NCI-H1105 treated with DMSO at 0.1 percent for 48 hours (cell line): Measurements from ENCODE around the gene ZNF723.
A peak's percentile ranks its signal among the peaks of the same experiment; 100 is the strongest.
"Not testable (repeated sequence)": the region's sequence is repeated elsewhere in the genome, so short reads cannot be mapped to it uniquely, and the experiment has no call there.

Experiments used
- DNase-seq: peaks from one replicate; lab custom pipeline; 2025; lab: John Stamatoyannopoulos, UW

The ZNF723 gene

DNA sequence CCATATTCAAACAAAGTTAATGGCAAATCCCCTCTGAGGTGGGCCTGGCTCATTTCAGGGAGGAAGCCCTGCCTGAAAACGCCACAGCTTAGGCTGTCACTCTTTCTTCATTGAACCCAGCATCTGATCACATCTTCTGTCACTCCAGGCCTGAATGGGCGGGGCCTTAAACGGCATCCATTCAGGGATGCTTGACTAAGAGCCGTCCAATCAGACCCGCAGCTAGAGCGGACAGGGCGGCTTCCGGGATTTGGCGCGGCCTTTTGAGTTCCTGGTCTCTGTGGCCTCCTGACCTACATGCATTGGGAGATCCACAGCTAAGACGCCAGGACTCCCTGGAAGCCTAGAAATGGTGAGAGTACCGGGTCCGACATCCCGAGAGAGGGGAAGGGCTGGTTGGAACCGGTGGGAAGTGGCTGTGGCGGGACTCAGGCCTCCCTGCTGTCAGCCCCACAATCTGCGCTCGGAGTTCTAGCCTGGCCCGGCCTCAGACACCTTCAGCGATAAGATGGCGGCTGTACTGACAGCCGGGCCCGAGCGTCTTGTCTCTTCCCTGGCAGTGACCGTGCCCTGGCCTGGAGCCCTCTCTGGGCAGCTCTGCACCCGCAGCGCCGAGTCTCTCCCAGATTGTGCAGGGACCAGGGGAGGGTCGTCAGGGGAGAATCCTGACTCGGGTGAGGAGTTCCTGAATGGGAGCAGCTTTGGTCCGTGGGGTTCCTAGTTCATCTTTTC is at the start of gene ZNF723:
ZNF723 (plus strand) TSS at position 261 of the 732 bp plus-strand sequence; CDS start at position 350, 89 bp downstream.
- DNase-seq: no peak

- DNase-seq: no peak
These were observed 48.3 kb upstream of the ZNF723 start, which contains the start of gene ZNF99 for GRCh38 chr19:22783651-22784410. Gene ZNF99, minus strand, starts transcription at chr19:22784151. Its CDS starts 135 bp downstream, at chr19:22784016.

GRCh38 chr19:22792863-22793262 is 39.2 kb upstream of the ZNF723 start:
- not testable (repeated sequence) for DNase-seq

GRCh38 chr19:22797040-22797439 is 35.1 kb upstream of the ZNF723 start:
- DNase-seq: no peak

DNA sequence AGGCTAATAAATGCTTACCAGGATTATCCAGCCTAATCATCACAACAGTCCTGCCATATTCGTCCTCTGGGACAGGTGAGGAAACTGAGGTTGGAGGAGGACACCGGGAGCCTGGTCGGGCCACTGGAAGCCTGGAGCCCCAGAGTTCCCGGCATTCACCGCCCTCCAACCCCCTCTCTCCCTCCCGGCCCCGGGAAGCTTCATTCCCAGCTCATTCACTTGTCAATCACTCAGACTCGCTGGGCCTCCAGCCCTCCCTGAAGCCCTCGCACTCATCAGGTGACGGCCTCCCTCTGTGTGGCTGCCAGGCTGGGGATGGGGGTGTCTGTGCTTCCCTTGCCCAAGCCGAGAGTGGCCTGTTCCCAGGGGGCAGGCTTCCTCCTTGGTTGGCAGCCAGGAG is 25.7 kb upstream of the ZNF723 start:
- no peak for DNase-seq

DNA sequence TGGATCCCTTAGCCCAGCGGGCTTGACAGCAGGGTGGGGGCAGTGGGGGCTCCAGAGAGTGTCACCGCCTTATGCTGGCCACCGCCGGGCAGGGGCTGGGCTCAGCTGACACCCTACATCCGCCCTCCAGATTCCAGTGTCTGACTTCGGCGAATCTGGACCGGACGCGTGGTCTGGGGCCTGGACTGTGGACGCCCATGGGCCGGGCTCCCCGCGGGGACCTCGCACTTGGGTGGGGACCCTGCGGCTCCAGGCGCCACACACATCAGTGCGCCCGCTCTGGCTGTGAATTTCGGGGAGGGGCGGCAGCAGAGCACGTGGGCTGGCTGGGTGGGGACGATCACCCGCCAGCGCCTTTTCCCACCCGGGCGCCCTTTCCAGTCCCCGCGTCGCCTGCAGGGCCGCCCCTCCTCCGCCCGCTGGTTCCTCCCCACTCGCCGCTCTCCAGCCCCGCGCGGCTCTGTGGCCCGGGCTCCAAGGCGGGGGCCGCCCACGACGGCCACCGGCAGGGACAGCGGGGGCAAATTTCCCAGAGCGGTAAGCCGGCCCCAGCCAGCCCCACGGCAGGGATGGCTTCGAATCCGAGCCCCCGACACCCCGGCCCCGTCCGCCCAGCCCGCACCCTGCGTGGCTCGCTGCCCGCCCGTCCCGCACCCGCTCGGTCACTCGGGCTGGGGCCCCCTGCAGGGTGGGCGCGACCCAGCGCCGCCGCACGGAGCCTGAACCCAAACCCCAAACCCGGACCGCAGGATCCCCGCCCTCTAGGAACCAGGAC is 24.8 kb upstream of the ZNF723 start:
- no peak for DNase-seq

- no peak for DNase-seq
These were observed 18.0 kb upstream of the ZNF723 start for GRCh38 chr19:22814124-22814523.

DNA sequence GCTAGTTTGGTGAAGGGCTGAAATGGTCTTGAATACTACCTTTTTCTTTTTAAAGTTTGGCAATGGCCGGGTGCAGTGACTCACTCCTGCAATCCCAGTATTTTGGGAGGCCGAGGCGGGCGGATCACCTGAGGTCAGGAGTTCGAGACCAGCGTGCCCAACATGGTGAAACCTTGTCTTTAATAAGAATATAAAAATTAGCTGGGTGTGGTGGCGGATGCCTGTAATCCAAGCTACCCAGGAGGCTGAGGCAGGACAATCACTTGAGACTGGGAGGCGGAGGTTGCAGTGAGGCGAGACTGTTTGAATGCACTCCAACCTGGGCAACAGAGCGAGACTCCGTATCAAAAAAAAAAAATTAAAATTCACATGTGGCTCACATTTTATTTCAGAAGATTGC is 880 bp upstream of the ZNF723 start:
- no peak for DNase-seq

DNA sequence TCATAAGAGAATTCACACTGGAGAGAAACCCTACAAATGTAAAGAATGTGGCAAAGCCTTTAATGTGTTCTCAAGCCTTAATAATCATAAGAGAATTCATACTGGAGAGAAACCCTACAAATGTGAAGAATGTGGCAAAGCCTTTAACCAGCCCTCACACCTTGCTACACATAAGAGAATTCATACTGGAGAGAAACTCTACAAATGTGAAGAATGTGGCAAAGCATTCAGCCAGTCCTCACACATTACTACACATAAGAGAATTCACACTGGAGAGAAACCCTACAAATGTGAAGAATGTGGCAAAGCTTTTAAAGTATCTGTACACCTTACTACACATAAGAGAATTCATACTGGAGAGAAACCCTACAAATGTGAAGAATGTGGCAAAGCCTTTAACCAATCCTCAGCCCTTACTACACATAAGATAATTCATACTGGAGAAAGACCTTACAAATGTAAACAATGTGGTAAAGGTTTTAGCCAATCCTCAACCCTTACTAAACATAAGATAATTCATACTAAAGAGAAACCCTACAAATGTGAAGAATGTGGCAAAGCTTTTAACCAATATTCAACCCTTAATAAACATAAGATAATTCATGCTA is 25.7 kb downstream of the ZNF723 start:
- not testable (repeated sequence) for DNase-seq

GRCh38 chr19:22882797-22883196 is 50.7 kb downstream of the ZNF723 start:
- DNase-seq: peak; percentile 41

DNA sequence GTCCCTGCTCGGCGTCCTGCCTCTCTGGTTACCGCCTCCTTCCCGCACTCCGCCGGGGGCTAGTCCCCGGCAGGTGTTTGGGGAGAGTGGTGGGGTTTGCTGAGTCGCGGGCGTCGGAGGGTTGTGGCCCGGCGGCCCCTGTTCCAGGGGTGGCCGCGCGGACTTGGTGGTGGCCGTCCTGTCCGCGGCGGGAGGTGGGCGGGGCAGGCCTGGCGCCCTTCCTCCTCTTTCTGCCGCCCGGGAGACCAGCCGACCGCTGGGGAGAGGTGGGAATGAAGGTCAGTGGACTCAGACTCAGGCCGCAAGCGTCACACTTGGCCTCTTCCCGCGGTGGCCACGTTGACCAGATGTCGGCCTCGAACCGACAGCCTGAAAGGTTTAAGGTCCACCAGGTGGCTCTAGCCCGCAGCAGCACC is 61.8 kb downstream of the ZNF723 start:
- no peak for DNase-seq

DNA sequence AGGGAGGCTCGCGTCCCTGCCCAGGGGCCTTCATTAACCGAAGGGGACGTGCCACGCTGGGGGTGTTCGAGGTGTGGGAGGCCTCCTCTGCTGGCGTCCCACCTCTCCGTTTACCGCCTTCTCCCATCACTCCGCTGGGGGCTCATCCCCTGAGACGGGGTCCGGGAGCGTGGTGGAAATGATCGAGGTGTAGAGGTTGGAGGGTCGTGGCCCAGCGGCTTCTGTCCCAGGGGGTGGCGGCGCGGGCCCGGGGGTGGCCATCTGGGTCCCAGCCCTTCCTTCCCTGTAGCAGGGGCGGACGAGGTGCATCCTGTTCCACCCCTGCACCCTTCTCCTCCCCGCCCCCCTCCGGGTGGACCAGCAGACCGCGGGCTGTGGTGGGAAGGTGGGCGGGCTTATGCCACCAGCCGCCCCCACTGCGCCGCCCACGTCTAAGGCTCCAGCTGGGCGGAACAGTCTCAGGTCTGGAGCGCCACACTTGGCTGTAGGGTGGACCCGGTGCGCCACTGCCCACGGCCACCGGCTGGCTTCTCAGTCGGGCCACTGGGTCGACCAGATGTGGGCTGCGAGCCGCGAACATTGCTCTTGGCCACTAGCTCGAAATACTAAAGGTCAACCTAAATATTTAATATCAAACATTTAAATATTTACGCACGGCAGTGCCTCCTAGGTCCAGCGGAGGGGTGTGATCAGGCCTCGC is 69.5 kb downstream of the ZNF723 start:
- no peak for DNase-seq
